ENCODE measurements around the gene PRAMEF33. TPM values are rescaled to one million over a fixed set of nuclear protein-coding genes. Genes with fewer than 3 reads are reported as not detected.
"Not testable (repeated sequence)": the region's sequence is repeated elsewhere in the genome, so short reads cannot be mapped to it uniquely, and the experiment has no call there.

Gene PRAMEF33
- total RNA-seq (2014; rRNA removed; shearing (Covaris generic)), result not detected in 2 replicates
- not detected in 2 replicates for polyA plus RNA-seq (2015; cell fraction: cytosol; rRNA removed)
- not detected in 2 replicates for polyA plus RNA-seq (2015; cell fraction: nucleus; rRNA removed)

GRCh38 chr1:13303239-13303638 is at the start of gene PRAMEF33:
TSS of gene PRAMEF33 (plus strand) at chr1:13303539. CDS start at chr1:13305955, 2,416 bp downstream.
- DNase-seq (ENCODE audit: low read depth), result not testable (repeated sequence)

- DNase-seq (ENCODE audit: low read depth), result not testable (repeated sequence)
These were observed 49.4 kb upstream of the PRAMEF33 start, which contains the start of gene PRAMEF5 for GRCh38 chr1:13253898-13254297. TSS of gene PRAMEF5 (plus strand) at chr1:13254198. CDS start at chr1:13259269, 5,071 bp downstream.

- not testable (repeated sequence) for DNase-seq (ENCODE audit: low read depth)
These were observed 38.2 kb upstream of the PRAMEF33 start for GRCh38 chr1:13265124-13265523.

GRCh38 chr1:13277016-13277415 is 26.3 kb upstream of the PRAMEF33 start:
- DNase-seq (ENCODE audit: low read depth), result not testable (repeated sequence)

GRCh38 chr1:13279617-13280016 is 23.7 kb upstream of the PRAMEF33 start:
- DNase-seq (ENCODE audit: low read depth), result not testable (repeated sequence)

- DNase-seq (ENCODE audit: low read depth), result not testable (repeated sequence)
These were observed 18.3 kb upstream of the PRAMEF33 start, which contains the start of gene PRAMEF8 for GRCh38 chr1:13285037-13285436. TSS of gene PRAMEF8 (minus strand) at chr1:13285137. CDS start at chr1:13284091, 1,046 bp downstream.

- not testable (repeated sequence) for DNase-seq (ENCODE audit: low read depth)
These were observed 14.3 kb upstream of the PRAMEF33 start for GRCh38 chr1:13289030-13289429.

- not testable (repeated sequence) for DNase-seq (ENCODE audit: low read depth)
These were observed 6.0 kb upstream of the PRAMEF33 start for GRCh38 chr1:13297216-13297931.

- DNase-seq (ENCODE audit: low read depth), result not testable (repeated sequence)
These were observed 4.6 kb upstream of the PRAMEF33 start for GRCh38 chr1:13298699-13299098.

- not testable (repeated sequence) for DNase-seq (ENCODE audit: low read depth)
These were observed 1.1 kb upstream of the PRAMEF33 start for GRCh38 chr1:13302197-13302596.

GRCh38 chr1:13315281-13315680 is 11.9 kb downstream of the PRAMEF33 start, which contains the start of gene PRAMEF15:
TSS of gene PRAMEF15 (plus strand) at chr1:13315581. CDS start at chr1:13318408, 2,827 bp downstream.
- not testable (repeated sequence) for DNase-seq (ENCODE audit: low read depth)

- not testable (repeated sequence) for DNase-seq (ENCODE audit: low read depth)
These were observed 39.2 kb downstream of the PRAMEF33 start for GRCh38 chr1:13342496-13342895.

GRCh38 chr1:13347034-13347433 is 43.7 kb downstream of the PRAMEF33 start, which contains the start of gene PRAMEF14:
TSS of gene PRAMEF14 (minus strand) at chr1:13347134. CDS start at chr1:13345314, 1,820 bp downstream.
- not testable (repeated sequence) for DNase-seq (ENCODE audit: low read depth)

- DNase-seq (ENCODE audit: low read depth), result not testable (repeated sequence)
These were observed 50.1 kb downstream of the PRAMEF33 start for GRCh38 chr1:13353476-13353875.

- not testable (repeated sequence) for DNase-seq (ENCODE audit: low read depth)
These were observed 51.1 kb downstream of the PRAMEF33 start for GRCh38 chr1:13354475-13354874.

- DNase-seq (ENCODE audit: low read depth), result peak; percentile 41
These were observed 53.4 kb downstream of the PRAMEF33 start for GRCh38 chr1:13356774-13357173.

Small RNA genes lying within 50 kb of the gene (small RNA-seq; reads per million reads assigned to genes)
- not detected for gene RNU6-771P

Other genes with a start within 250 kb of the PRAMEF33 start
- gene PRAMEF27, start 247.0 kb upstream of the PRAMEF33 start, total RNA-seq (2014; rRNA removed; shearing (Covaris generic)), result not detected in 2 replicates
- not detected in 2 replicates for gene HNRNPCL3, start 242.8 kb upstream of the PRAMEF33 start, total RNA-seq (2014; rRNA removed; shearing (Covaris generic))
- not detected in 2 replicates for gene PRAMEF25, start 232.8 kb upstream of the PRAMEF33 start, total RNA-seq (2014; rRNA removed; shearing (Covaris generic))
- not detected in 2 replicates for gene HNRNPCL2, start 186.7 kb upstream of the PRAMEF33 start, total RNA-seq (2014; rRNA removed; shearing (Covaris generic))
- not detected in 2 replicates for gene PRAMEF26, start 147.5 kb upstream of the PRAMEF33 start, total RNA-seq (2014; rRNA removed; shearing (Covaris generic))
- not detected in 2 replicates for gene HNRNPCL4, start 137.9 kb upstream of the PRAMEF33 start, total RNA-seq (2014; rRNA removed; shearing (Covaris generic))
- gene PRAMEF9, start 131.7 kb upstream of the PRAMEF33 start, total RNA-seq (2014; rRNA removed; shearing (Covaris generic)), result not detected in 2 replicates
- not detected in 2 replicates for gene PRAMEF13, start 102.1 kb upstream of the PRAMEF33 start, total RNA-seq (2014; rRNA removed; shearing (Covaris generic))
- not detected in 2 replicates for gene PRAMEF18, start 77.4 kb upstream of the PRAMEF33 start, total RNA-seq (2014; rRNA removed; shearing (Covaris generic))
- gene PRAMEF5, start 49.3 kb upstream of the PRAMEF33 start, total RNA-seq (2014; rRNA removed; shearing (Covaris generic)), result not detected in 2 replicates
- gene PRAMEF8, start 18.4 kb upstream of the PRAMEF33 start, total RNA-seq (2014; rRNA removed; shearing (Covaris generic)), result not detected in 2 replicates
- not detected in 2 replicates for gene PRAMEF15, start 12.0 kb downstream of the PRAMEF33 start, total RNA-seq (2014; rRNA removed; shearing (Covaris generic))
- gene PRAMEF14, start 43.6 kb downstream of the PRAMEF33 start, total RNA-seq (2014; rRNA removed; shearing (Covaris generic)), result not detected in 2 replicates
- not detected in 2 replicates for gene PRAMEF19, start 68.4 kb downstream of the PRAMEF33 start, total RNA-seq (2014; rRNA removed; shearing (Covaris generic))
- gene PRAMEF17, start 86.1 kb downstream of the PRAMEF33 start, total RNA-seq (2014; rRNA removed; shearing (Covaris generic)), result not detected in 2 replicates
- not detected in 2 replicates for gene PRAMEF20, start 106.9 kb downstream of the PRAMEF33 start, total RNA-seq (2014; rRNA removed; shearing (Covaris generic))
- gene LRRC38, start 210.5 kb downstream of the PRAMEF33 start, total RNA-seq (2014; rRNA removed; shearing (Covaris generic)), result 0.43 and 0.71 TPM in 2 replicates